Left cardiac atrium (tissue), 4 donors: ENCODE results near the gene MDC1. TPM values are rescaled to one million over a fixed set of nuclear protein-coding genes. Genes with fewer than 3 reads are reported as not detected.
A peak's percentile ranks its signal among the peaks of the same experiment; 100 is the strongest.
"Not testable (repeated sequence)": the region's sequence is repeated elsewhere in the genome, so short reads cannot be mapped to it uniquely, and the experiment has no call there.

ENCODE experiments used
- ATAC-seq, 2 donors: fragments of 200-7000 bp; cut with Tn5 transposase; one replicate each; pipeline ENCODE4 v1.9.1; 2020; ENCODE audit warnings: mild to moderate bottlenecking in 2 of 2, moderate library complexity in 2 of 2
- DNase-seq: peaks from one replicate; pipeline ENCODE4 v3.0.0-alpha.2; 2020
- intact Hi-C, 2 donors: fragments of 100-400 bp; cut with DNase I; formaldehyde crosslinking; loops; one replicate each; pipeline versions ENCODE4 v1.14.1 to v1.15.1; 2022 to 2023
- total RNA-seq, 2 donors: library from RNA; stranded (reverse); fragmentation: NEBNext Ultra II Directional; extraction: Animal tissue kit (Norgen Biotek cat#: 25700); gene quantifications; one replicate each; pipeline ENCODE4 v1.2.1, GENCODE V29; 2021
- donor health status: DM: no; HTN: yes; CAD: no.
- donor health status: DM: no; HTN: yes; CAD: no; lungs with severe emphysema.
- donor health status: DM: yes; HTN: yes; CAD: no.
- donor health status: Dilated cardiomyopathy.

Gene MDC1
- total RNA-seq, 2 donors from 2014 or later, result 19.1 to 25.6 TPM

- intact Hi-C loops, result no loop called here
- peak; percentile 80 for DNase-seq
- peak; percentile 69 to 88 for ATAC-seq
These were observed 13.7 kb upstream of the MDC1 start for GRCh38 chr6:30730601-30731435.

DNA sequence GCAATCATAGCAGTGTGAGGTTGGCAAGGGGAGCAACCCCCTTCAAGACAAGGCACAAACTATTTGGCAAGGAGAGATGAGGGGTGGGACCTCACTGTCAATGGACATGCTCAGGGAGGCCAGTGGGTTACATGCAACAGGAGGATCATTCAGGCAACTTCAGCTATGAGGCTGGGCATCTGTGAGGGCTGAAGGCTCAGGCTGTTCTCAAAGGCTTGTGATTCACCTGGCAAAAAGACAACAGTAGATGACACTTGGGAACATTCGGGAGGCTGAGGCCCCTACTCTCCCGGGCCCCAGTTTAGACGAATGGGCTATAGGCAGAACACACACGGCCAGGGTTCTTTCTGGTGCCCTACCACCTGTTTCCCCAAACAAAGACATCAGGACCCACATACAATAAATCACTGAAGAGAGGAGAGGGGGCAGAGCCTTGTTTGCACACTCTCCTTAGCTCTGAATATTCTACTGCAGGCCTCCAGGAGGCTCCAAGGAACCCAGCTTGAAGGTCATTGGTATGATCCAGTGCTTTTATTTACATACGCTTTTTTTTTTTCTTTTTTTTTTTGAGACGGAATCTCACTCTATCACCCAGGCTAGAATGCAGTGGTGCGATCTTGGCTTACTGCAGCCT is 11.0 kb upstream of the MDC1 start:
- intact Hi-C loops, result loop anchor here in 1 of 2 donors (10.0 kb wide), 1 partner anchor 103 kb away; the partner anchor contains the start of gene ATAT1
- DNase-seq (no peak), ATAC-seq (peak in 1 of 2 donors; percentile 4)

GRCh38 chr6:30726506-30727413 is 9.7 kb upstream of the MDC1 start:
- intact Hi-C loops, result loop anchor here in 1 of 2 donors (10.0 kb wide), 1 partner anchor 102 kb away; the partner anchor contains the start of gene ATAT1
- no peak for DNase-seq
- ATAC-seq, result no peak

- DNase-seq (no peak), ATAC-seq (no peak)
- intact Hi-C loops, result loop anchor here (2.0 to 10.0 kb wide), 2 partner anchors 47 to 101 kb away; partner anchors contain the start of gene ATAT1 (in 1 of the 2)
These were observed 8.8 kb upstream of the MDC1 start for GRCh38 chr6:30725713-30726505.

DNA sequence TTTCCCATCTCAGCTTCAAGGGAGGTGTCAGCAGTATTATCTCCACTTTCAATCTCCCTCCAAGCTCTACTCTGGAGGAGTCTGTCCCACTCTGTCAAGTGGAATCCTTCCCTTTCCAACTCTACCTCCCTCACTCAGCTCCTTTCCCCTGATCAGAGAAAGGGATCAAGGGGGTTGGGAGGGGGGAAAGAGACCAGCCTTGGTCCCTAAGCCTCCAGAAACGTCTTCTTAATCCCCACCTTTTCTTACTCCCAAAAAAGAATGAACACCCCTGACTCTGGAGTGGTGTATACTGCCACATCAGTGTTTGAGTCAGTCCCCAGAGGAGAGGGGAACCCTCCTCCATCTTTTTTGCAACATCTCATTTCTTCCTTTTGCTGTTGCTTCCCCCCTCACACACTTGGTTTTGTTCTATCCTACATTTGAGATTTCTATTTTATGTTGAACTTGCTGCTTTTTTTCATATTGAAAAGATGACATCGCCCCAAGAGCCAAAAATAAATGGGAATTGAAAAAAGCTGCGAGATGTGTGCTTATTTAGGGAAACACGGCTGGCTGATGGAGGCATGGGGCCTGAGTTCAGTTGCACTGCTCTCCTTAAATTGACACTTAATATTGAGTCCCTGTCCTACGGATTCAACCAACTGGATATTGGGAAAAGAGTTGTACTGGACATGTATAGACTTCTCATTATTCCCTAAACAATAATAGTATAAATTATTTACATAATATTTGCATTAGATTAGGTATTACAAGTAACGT is 8.0 kb upstream of the MDC1 start:
- no peak for ATAC-seq
- intact Hi-C loops, result loop anchor here (2.0 to 10.0 kb wide), 2 partner anchors 46 to 100 kb away; partner anchors contain the start of gene ATAT1 (in 1 of the 2)
- no peak for DNase-seq

DNA sequence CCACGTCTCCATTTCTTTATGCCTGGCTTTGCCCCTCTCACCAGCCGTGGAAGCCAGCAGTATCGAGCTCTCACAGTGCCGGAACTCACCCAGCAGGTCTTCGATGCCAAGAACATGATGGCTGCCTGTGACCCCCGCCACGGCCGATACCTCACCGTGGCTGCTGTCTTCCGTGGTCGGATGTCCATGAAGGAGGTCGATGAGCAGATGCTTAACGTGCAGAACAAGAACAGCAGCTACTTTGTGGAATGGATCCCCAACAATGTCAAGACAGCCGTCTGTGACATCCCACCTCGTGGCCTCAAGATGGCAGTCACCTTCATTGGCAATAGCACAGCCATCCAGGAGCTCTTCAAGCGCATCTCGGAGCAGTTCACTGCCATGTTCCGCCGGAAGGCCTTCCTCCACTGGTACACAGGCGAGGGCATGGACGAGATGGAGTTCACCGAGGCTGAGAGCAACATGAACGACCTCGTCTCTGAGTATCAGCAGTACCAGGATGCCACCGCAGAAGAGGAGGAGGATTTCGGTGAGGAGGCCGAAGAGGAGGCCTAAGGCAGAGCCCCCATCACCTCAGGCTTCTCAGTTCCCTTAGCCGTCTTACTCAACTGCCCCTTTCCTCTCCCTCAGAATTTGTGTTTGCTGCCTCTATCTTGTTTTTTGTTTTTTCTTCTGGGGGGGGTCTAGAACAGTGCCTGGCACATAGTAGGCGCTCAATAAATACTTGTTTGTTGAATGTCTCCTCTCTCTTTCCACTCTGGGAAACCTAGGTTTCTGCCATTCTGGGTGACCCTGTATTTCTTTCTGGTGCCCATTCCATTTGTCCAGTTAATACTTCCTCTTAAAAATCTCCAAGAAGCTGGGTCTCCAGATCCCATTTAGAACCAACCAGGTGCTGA is 7.0 kb upstream of the MDC1 start:
- not testable (repeated sequence) for ATAC-seq, DNase-seq
- intact Hi-C loops, result loop anchor here (2.0 to 10.0 kb wide), 2 partner anchors 45 to 99 kb away; partner anchors contain the start of gene ATAT1 (in 1 of the 2)

DNA sequence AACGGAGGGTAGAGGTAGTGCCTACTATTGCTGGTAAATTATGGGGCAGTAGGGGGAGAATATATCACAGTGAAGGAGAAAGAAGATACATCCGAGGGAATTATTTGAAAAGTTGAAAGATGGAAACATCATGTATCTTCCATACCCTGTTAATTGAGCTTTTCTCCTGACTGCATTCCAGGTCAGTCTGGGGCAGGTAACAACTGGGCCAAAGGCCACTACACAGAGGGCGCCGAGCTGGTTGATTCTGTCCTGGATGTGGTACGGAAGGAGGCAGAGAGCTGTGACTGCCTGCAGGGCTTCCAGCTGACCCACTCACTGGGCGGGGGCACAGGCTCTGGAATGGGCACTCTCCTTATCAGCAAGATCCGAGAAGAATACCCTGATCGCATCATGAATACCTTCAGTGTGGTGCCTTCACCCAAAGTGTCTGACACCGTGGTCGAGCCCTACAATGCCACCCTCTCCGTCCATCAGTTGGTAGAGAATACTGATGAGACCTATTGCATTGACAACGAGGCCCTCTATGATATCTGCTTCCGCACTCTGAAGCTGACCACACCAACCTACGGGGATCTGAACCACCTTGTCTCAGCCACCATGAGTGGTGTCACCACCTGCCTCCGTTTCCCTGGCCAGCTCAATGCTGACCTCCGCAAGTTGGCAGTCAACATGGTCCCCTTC is 6.2 kb upstream of the MDC1 start:
- not testable (repeated sequence) for DNase-seq, ATAC-seq
- intact Hi-C loops, result loop anchor here in 1 of 2 donors (2.0 to 10.0 kb wide), 2 partner anchors 44 to 98 kb away; partner anchors contain the start of gene ATAT1

GRCh38 chr6:30722280-30723112 is 5.4 kb upstream of the MDC1 start:
- DNase-seq (peak; percentile 78), ATAC-seq (peak; percentile 1 to 3)
- intact Hi-C loops, result loop anchor here in 1 of 2 donors (2.0 to 10.0 kb wide), 2 partner anchors 44 to 98 kb away; partner anchors contain the start of gene ATAT1

DNA sequence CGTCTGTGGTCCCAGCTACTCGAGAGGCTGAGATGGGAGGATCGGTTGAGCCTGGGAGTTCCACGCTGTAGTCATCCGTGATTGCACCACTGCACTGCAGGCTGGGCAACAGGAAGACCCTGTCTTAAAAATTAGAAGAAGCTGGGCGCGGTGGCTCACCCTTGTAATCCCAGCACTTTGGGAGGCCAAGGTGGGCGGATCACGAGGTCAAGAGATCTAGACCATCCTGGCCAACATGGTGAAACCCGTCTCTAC is 4.9 kb upstream of the MDC1 start:
- ATAC-seq, result not testable (repeated sequence)
- peak; percentile 63 for DNase-seq
- intact Hi-C loops, result loop anchor here in 1 of 2 donors (2.0 to 10.0 kb wide), 2 partner anchors 43 to 97 kb away; partner anchors contain the start of gene ATAT1

GRCh38 chr6:30721198-30722024 is 4.3 kb upstream of the MDC1 start:
- peak; percentile 77 to 80 for ATAC-seq
- peak; percentile 94 for DNase-seq
- intact Hi-C loops, result loop anchor here in 1 of 2 donors (2.0 to 10.0 kb wide), 2 partner anchors 43 to 97 kb away; partner anchors contain the start of gene ATAT1

DNA sequence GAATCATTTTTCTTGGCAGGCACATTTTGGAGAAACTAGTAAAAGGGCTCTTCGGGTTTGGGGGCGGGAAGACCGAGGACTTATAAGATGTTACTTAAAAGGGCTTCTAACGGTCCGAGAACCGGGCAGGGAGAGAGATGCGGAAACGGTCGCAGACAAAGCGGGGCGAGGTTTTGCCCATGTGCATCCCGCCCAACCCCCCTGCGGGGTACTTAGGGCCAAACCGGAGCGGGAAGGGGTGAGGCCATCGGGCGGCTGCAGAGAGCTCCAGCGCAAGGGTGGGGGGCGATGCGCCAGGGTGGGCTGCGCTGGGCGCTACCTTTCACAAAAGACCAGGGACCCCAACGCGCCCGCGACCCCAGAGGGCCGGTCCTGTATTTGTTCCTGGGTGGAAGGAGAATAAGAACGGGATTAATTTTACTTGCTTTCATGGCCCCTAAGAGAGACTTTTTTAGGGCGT is 3.7 kb upstream of the MDC1 start:
- DNase-seq (peak; percentile 82), ATAC-seq (peak; percentile 12 to 23)
- intact Hi-C loops, result loop anchor here in 1 of 2 donors (10.0 kb wide), 1 partner anchor 96 kb away; the partner anchor contains the start of gene ATAT1

DNA sequence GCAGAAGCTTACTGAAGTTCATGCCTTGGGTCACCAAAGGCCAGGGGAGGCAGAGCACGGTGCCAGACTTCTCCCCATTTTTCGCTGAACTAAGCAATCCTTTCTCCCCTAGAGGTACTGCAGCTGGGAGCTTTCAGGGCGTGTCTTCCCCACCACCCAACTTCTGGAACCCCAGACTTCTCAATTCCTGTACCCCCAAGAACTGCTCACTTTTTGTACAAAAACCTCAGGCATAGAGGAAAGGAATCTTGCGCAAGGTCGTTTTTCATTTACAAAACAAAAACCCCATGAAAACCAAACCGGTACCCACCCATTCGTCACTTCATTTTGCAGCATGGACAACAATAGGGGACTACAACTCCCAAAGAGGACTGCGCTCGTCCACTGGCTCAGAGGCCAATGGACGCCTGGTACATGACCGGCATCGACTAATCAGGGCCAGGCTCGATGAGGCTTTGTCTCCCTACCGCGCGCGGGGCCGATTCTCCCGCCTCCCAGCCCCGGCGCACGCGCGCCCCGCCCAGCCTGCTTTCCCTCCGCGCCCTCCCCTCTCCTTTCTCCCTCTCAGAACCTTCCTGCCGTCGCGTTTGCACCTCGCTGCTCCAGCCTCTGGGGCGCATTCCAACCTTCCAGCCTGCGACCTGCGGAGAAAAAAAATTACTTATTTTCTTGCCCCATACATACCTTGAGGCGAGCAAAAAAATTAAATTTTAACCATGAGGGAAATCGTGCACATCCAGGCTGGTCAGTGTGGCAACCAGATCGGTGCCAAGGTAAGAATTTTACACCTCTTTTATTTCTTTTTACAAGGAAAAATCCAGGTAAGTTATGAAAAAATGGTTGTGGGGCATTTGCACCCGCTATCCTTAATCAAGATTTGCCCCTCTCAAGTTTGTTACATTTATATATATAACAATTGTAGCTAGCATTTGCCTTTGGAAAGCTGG is 3.0 kb upstream of the MDC1 start, which contains the start of gene TUBB:
TUBB (plus strand) TSS at position 562 of the 947 bp plus-strand sequence; CDS start at position 717, 155 bp downstream.
- intact Hi-C loops, result loop anchor here in 1 of 2 donors (10.0 kb wide), 1 partner anchor 95 kb away; the partner anchor contains the start of gene ATAT1
- ATAC-seq (peak; percentile 77 to 82), DNase-seq (peak; percentile 97)
